Measurements from ENCODE around the gene SH3GLB1. TPM values are rescaled to one million over a fixed set of nuclear protein-coding genes. Genes with fewer than 3 reads are reported as not detected.
A peak's percentile ranks its signal among the peaks of the same experiment; 100 is the strongest.

The SH3GLB1 gene
- total RNA-seq, 1 experiment from 2014 or later: 48.7 TPM

GRCh38 chr1:86739648-86740509 lies 35.5 kb downstream of the SH3GLB1 start:
- BruUV-seq (replicated peaks): no TSS peak
- TF ChIP-seq CTCF (IDR thresholded peaks at IDR 0.05; ENCODE audit: insufficient read depth in 1 of 2, low read depth in 1 of 2, low read length in 1 of 2, severe bottlenecking in 1 of 2, unreplicated experiment in 1 of 2): no peak
- Histone ChIP-seq H3K4me1 (no peaks in the 10 kb centered on the region), H3K27me3 (replicated peaks; ENCODE audit: control insufficient read depth, insufficient read depth, low read length) (no peaks in the 10 kb centered on the region), H3K9me3 (no peaks in the 10 kb centered on the region), H3K4me3 (ENCODE audit: low read depth, low read length) (no peak overlapping the region), H3K36me3 (ENCODE audit: control insufficient read depth, insufficient read depth, low read length) (no peaks in the 10 kb centered on the region)
- ChIA-PET CTCF (no interaction called here), POLR2A (no interaction called here)
- no peak for DNase-seq
- H3K9me3 Mint-ChIP-seq (ENCODE audit: unreplicated experiment): no peaks in the 10 kb centered on the region
- H3K36me3 Mint-ChIP-seq (ENCODE audit: insufficient read depth, unreplicated experiment): peaks cover 13% of the 10 kb centered on the region
- no peaks in the 10 kb centered on the region for H3K4me1 Mint-ChIP-seq (ENCODE audit: low read depth, unreplicated experiment)
- H3K4me3 Mint-ChIP-seq (ENCODE audit: unreplicated experiment): no peak overlapping the region
- no peak overlapping the region for H3K27ac Mint-ChIP-seq (ENCODE audit: unreplicated experiment)
- no peaks in the 10 kb centered on the region for H3K27me3 Mint-ChIP-seq (ENCODE audit: insufficient read depth, unreplicated experiment)
- intact Hi-C loops (cut with micrococcal nuclease; ENCODE audit: unreplicated experiment): loop anchor here (5.0 kb wide), 1 partner anchor 358 kb away; no protein-coding TSS in a partner anchor

GRCh38 chr1:86741947-86742572 lies 37.7 kb downstream of the SH3GLB1 start:
- DNase-seq: peak in 1 of 2 experiments; percentile 24
- no TSS peak for BruUV-seq (replicated peaks)

More at GRCh38 chr1:86741947-86742572, 37.7 kb downstream of the SH3GLB1 start:
- no peaks in the 10 kb centered on the region for H3K27me3 Mint-ChIP-seq (ENCODE audit: insufficient read depth, unreplicated experiment)
- Histone ChIP-seq H3K9me3 (no peaks in the 10 kb centered on the region), H3K4me1 (peaks cover 14% of the 10 kb centered on the region; the same call in 1 of the 2 replicates), H3K4me3 (ENCODE audit: low read depth, low read length) (no peak overlapping the region), H3K27me3 (replicated peaks; ENCODE audit: control insufficient read depth, insufficient read depth, low read length) (no peaks in the 10 kb centered on the region), H3K36me3 (ENCODE audit: control insufficient read depth, insufficient read depth, low read length) (no peaks in the 10 kb centered on the region)
- no peaks in the 10 kb centered on the region for H3K9me3 Mint-ChIP-seq (ENCODE audit: unreplicated experiment)
- ChIA-PET CTCF (interaction anchor here (0.6 to 1.0 kb wide), 2 partner anchors 37 to 1021 kb away, joined by 5 read pairs; partner anchors contain the start of gene SH3GLB1), POLR2A (no interaction called here)
- peaks cover 7% of the 10 kb centered on the region for H3K36me3 Mint-ChIP-seq (ENCODE audit: insufficient read depth, unreplicated experiment)
- TF ChIP-seq CTCF (IDR thresholded peaks at IDR 0.05; ENCODE audit: insufficient read depth in 1 of 2, low read depth in 1 of 2, low read length in 1 of 2, severe bottlenecking in 1 of 2, unreplicated experiment in 1 of 2): peak in 1 of 2 experiments; percentile 35
- no peak overlapping the region for H3K27ac Mint-ChIP-seq (ENCODE audit: unreplicated experiment)
- peaks cover 13% of the 10 kb centered on the region for H3K4me1 Mint-ChIP-seq (ENCODE audit: low read depth, unreplicated experiment)
- H3K4me3 Mint-ChIP-seq (ENCODE audit: unreplicated experiment): no peak overlapping the region
- intact Hi-C loops (cut with micrococcal nuclease; ENCODE audit: unreplicated experiment): loop anchor here (5.0 kb wide), 1 partner anchor 360 kb away; no protein-coding TSS in a partner anchor

Measured in Caco-2 (cell line).